IMR-90 (cell line): Measurements from ENCODE around the gene DIP2C. TPM values are rescaled to one million over a fixed set of nuclear protein-coding genes. Genes with fewer than 3 reads are reported as not detected.

Experiments used
- ATAC-seq: fragments of 200-7000 bp; cut with Tn5 transposase; 2 replicates; pipeline ENCODE4 v1.9.1; 2020; ENCODE audit warnings: low read depth, mild to moderate bottlenecking, moderate library complexity
- BruUV-seq: library from RNA; stranded (reverse); fragments of 400-500 nt; replicated peaks from 2 replicates; lab custom pipeline; 2021; lab: Mats Ljungman, UMichigan
- CTCF ChIA-PET: fragments of 300-600 bp; formaldehyde crosslinking; extraction: SDS; loops from one replicate; lab custom pipeline; 2021; ENCODE audit warnings: antibody characterized with exemption; lab: Yijun Ruan, JAX
- POLR2A ChIA-PET: fragments of 300-600 bp; sonication (Branson Sonifier 250); formaldehyde crosslinking; loops from one replicate; lab custom pipeline; 2022; ENCODE audit warnings: antibody characterized with exemption; ENCODE audit not compliant: unreplicated experiment; lab: Charles Lee
- DNase-seq: peaks from one replicate; pipeline ENCODE4 v3.0.0; 2013
- H2AFZ ChIP-seq: replicated peaks from 2 replicates; pipeline ENCODE3; 2013; ENCODE audit warnings: low read length, mild to moderate bottlenecking; ENCODE audit not compliant: poor library complexity
- H2AK5ac ChIP-seq: 2 replicates; pipeline ENCODE4 v1.6.1; 2013; ENCODE audit warnings: low read depth, low read length, inconsistent platforms
- H2AK9ac ChIP-seq: replicated peaks from 2 replicates; pipeline ENCODE3; 2013; ENCODE audit warnings: mild to moderate bottlenecking, low read depth, low read length, moderate library complexity; ENCODE audit not compliant: poor library complexity
- H2BK120ac ChIP-seq: 2 replicates; pipeline ENCODE4 v1.6.1; 2013; ENCODE audit warnings: low read depth, low read length, inconsistent platforms
- H2BK15ac ChIP-seq: 3 replicates; pipeline ENCODE4 v1.6.1; 2013; ENCODE audit warnings: low read depth, low read length, inconsistent platforms
- H2BK20ac ChIP-seq: 2 replicates; pipeline ENCODE4 v1.6.1; 2013; ENCODE audit warnings: low read depth, mild to moderate bottlenecking, inconsistent platforms, low read length, moderate library complexity
- H2BK5ac ChIP-seq: 2 replicates; pipeline ENCODE4 v1.6.1; 2013; ENCODE audit warnings: mild to moderate bottlenecking, low read depth, low read length, inconsistent platforms; ENCODE audit not compliant: poor library complexity, severe bottlenecking
- H3K14ac ChIP-seq: replicated peaks from 2 replicates; pipeline ENCODE4 v1.6.1; 2013; ENCODE audit warnings: low read depth, low read length, inconsistent platforms
- H3K18ac ChIP-seq: 2 replicates; pipeline ENCODE4 v1.6.1; 2013; ENCODE audit warnings: low read depth, low read length, control low read depth
- H3K23ac ChIP-seq: 2 replicates; pipeline ENCODE4 v1.6.1; 2013; ENCODE audit warnings: low read depth, low read length, inconsistent platforms
- H3K27ac ChIP-seq: 2 replicates; pipeline ENCODE4 v1.5.1; 2013; ENCODE audit warnings: mild to moderate bottlenecking, control low read depth, low read length; ENCODE audit not compliant: insufficient read depth
- H3K27me3 ChIP-seq: 2 replicates; pipeline ENCODE4 v1.6.1; 2013; ENCODE audit warnings: low read length; ENCODE audit not compliant: control insufficient read depth, insufficient read depth
- H3K36me3 ChIP-seq: 2 replicates; pipeline ENCODE4 v1.6.1; 2013; ENCODE audit warnings: low read length, mixed read lengths; ENCODE audit not compliant: control insufficient read depth, insufficient read depth
- H3K4ac ChIP-seq: 2 replicates; pipeline ENCODE4 v1.6.1; 2013; ENCODE audit warnings: low read depth, low read length, inconsistent platforms
- H3K4me1 ChIP-seq: 2 replicates; pipeline ENCODE4 v1.6.1; 2013; ENCODE audit warnings: low read length, mixed read lengths; ENCODE audit not compliant: control insufficient read depth, insufficient read depth
- H3K4me2 ChIP-seq: 2 replicates; pipeline ENCODE4 v1.6.1; 2013; ENCODE audit warnings: low read depth, mild to moderate bottlenecking, control low read depth, low read length, moderate library complexity
- H3K4me3 ChIP-seq: 2 replicates; pipeline ENCODE4 v1.5.1; 2013; ENCODE audit warnings: low read depth, mild to moderate bottlenecking, control low read depth, low read length, moderate library complexity; ENCODE audit not compliant: insufficient read depth
- H3K56ac ChIP-seq: 2 replicates; pipeline ENCODE4 v1.6.1; 2013; ENCODE audit warnings: low read length, inconsistent platforms; ENCODE audit not compliant: insufficient read depth; ENCODE audit errors: extremely low read depth
- H3K79me1 ChIP-seq, 2 experiments: 2 replicates each; pipeline ENCODE4 v1.6.1; 2013; ENCODE audit warnings: low read length in 2 of 2, inconsistent platforms in 1 of 2, low read depth in 1 of 2
- H3K9ac ChIP-seq: 2 replicates; pipeline ENCODE4 v1.6.1; 2013; ENCODE audit warnings: low read depth, low read length, control low read depth
- H3K9me1 ChIP-seq: 2 replicates; pipeline ENCODE4 v1.6.1; 2013; ENCODE audit warnings: low read length, inconsistent platforms; ENCODE audit not compliant: insufficient read depth
- H3K9me3 ChIP-seq: 2 replicates; pipeline ENCODE4 v1.6.1; 2013; ENCODE audit warnings: low read length; ENCODE audit not compliant: control insufficient read depth, insufficient read depth
- H4K20me1 ChIP-seq: 2 replicates; pipeline ENCODE4 v1.6.1; 2013; ENCODE audit warnings: low read length, inconsistent platforms; ENCODE audit not compliant: insufficient read depth
- H4K5ac ChIP-seq: 2 replicates; pipeline ENCODE4 v1.6.1; 2013; ENCODE audit warnings: mild to moderate bottlenecking, low read depth, low read length, control low read depth
- H4K8ac ChIP-seq, 2 experiments: 2 replicates each; pipeline ENCODE4 v1.6.1; 2013; ENCODE audit warnings: low read depth in 2 of 2, low read length in 2 of 2, control low read depth in 1 of 2, inconsistent platforms in 1 of 2
- H4K91ac ChIP-seq: 2 replicates; pipeline ENCODE4 v1.6.1; 2013; ENCODE audit warnings: low read depth, low read length, inconsistent platforms; ENCODE audit not compliant: insufficient read depth
- CEBPB ChIP-seq: IDR thresholded peaks from 2 replicates; pipeline ENCODE4 v1.6.1; 2012; ENCODE audit warnings: low read depth, low read length, improper control_type of control experiment
- FOS ChIP-seq: fragments of 150-350 bp; IDR thresholded peaks from 2 replicates; pipeline ENCODE4 v1.6.1; 2016; ENCODE audit warnings: low read depth, low read length
- MAFK ChIP-seq: IDR thresholded peaks from 2 replicates; pipeline ENCODE4 v1.6.1; 2012; ENCODE audit warnings: low read depth, low read length, improper control_type of control experiment
- MAZ ChIP-seq: IDR thresholded peaks from 2 replicates; pipeline ENCODE4 v1.6.1; 2012; ENCODE audit warnings: low read depth, mild to moderate bottlenecking, low read length, improper control_type of control experiment, moderate library complexity, borderline replicate concordance
- MXI1 ChIP-seq: IDR thresholded peaks from 2 replicates; pipeline ENCODE4 v1.6.1; 2012; ENCODE audit warnings: low read depth, mild to moderate bottlenecking, low read length, moderate library complexity, borderline replicate concordance
- POLR2A ChIP-seq: IDR thresholded peaks from 2 replicates; pipeline ENCODE4 v1.6.1; 2012; ENCODE audit warnings: mild to moderate bottlenecking, low read depth, low read length
- RAD21 ChIP-seq: IDR thresholded peaks from 2 replicates; pipeline ENCODE4 v1.6.1; 2012; ENCODE audit warnings: low read length, improper control_type of control experiment
- RCOR1 ChIP-seq: IDR thresholded peaks from 2 replicates; pipeline ENCODE4 v1.6.1; 2012; ENCODE audit warnings: mild to moderate bottlenecking, low read length, improper control_type of control experiment; ENCODE audit not compliant: insufficient replicate concordance
- SMC3 ChIP-seq: fragments of 150-350 bp; IDR thresholded peaks from 2 replicates; pipeline ENCODE4 v1.6.1; 2016; ENCODE audit warnings: low read depth, mild to moderate bottlenecking, antibody characterized with exemption, low read length, moderate library complexity
- WGBS, 2 experiments: methylation state at CpG; one replicate each; pipeline versions ENCODE4 v1.1.5 to v1.1.7; 2013; ENCODE audit warnings: missing lambda C conversion rate in 2 of 2; ENCODE audit not compliant: insufficient read length in 1 of 2; ENCODE audit errors: extremely low coverage in 2 of 2; 5-methylcytosine and 5-hydroxymethylcytosine counted together
- dilution Hi-C: fragments of 300-500 bp; cut with HindIII; formaldehyde crosslinking; loops from one replicate; pipeline ENCODE4 v1.14.3; 2018; ENCODE audit warnings: low sequenced_read_pairs; ENCODE audit not compliant: unreplicated experiment
- in situ Hi-C: fragments of 300-500 bp; cut with MboI; formaldehyde crosslinking; loops from 3 replicates; pipeline ENCODE4 v1.14.3; 2019; ENCODE audit warnings: low sequenced_read_pairs, inconsistent platforms, mixed read lengths
- intact Hi-C: fragments of 100-400 bp; cut with micrococcal nuclease; formaldehyde crosslinking; loops from 2 replicates; pipeline ENCODE4 v1.10.0; 2022
- polyA plus RNA-seq, 3 experiments: library from polyadenylated mRNA; depleted of rRNA; stranded (reverse); fragments of >200 nt; gene quantifications; 2 replicates each; pipeline ENCODE4 v1.2.3, GENCODE V29; 2012; ENCODE audit warnings: low replicate concordance in 1 of 3
- total RNA-seq: library from RNA; depleted of rRNA; stranded (reverse); fragments of >200 nt; gene quantifications from 2 replicates; pipeline ENCODE4 v1.2.3, GENCODE V29; 2012
- TF ChIP-seq, protein P1 (sequence below): fragments of 150-350 bp; IDR thresholded peaks from 2 replicates; pipeline ENCODE4 v1.6.1; 2016; ENCODE audit warnings: low read depth, mild to moderate bottlenecking, low read length, moderate library complexity, borderline replicate concordance
- TF ChIP-seq, protein P2 (sequence below): fragments of 150-350 bp; IDR thresholded peaks from 2 replicates; pipeline ENCODE4 v1.6.1; 2017; ENCODE audit warnings: mild to moderate bottlenecking, antibody characterized with exemption, low read length, low read depth

DIP2C gene
- total and polyA plus RNA-seq, 2 of the 4 experiments (the other 2 are of a cell fraction), result 8.6 to 17.3 TPM

DNA sequence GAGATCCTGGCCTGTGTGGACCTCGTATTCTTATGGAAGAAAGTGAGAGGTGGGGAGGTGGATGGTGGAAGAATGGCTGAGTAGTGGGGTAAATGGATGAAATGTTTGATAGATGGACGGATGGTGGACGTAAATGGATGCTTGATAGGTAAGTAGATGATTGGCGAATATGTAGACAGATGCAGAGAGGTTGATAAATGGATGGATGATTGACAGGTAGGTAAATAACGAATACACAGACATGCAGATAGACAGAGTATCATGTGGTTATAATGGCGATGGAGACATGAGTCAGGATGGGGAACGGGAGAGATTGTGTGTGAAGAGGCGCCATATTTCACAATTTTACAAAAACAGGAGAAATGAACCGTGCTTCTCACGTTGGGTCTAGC lies 219.5 kb downstream of the DIP2C start:
- in situ Hi-C loops, result no loop called here
- H3K4me1 ChIP-seq, result no peaks in the 10 kb centered on the region
- H3K23ac ChIP-seq, result no peak overlapping the region
- no peak overlapping the region for H3K18ac ChIP-seq
- H3K79me1 ChIP-seq, result peaks cover 8 to 48% of the 10 kb centered on the region in 2 experiments; a peak in 3 of 4 replicates
- no peak overlapping the region for H3K14ac ChIP-seq
- 100% methylated on average over 3 to 4 of the region's 10 CpGs for WGBS, 2 experiments
- TF ChIP-seq FOS, result no peak
- TF ChIP-seq CEBPB, result no peak
- TF ChIP-seq POLR2A, result no peak
- TF ChIP-seq SMC3, result no peak
- no peak for TF ChIP-seq MAFK
- no peak for TF ChIP-seq RAD21
- TF ChIP-seq RCOR1, result no peak
- TF ChIP-seq, protein P1, sequence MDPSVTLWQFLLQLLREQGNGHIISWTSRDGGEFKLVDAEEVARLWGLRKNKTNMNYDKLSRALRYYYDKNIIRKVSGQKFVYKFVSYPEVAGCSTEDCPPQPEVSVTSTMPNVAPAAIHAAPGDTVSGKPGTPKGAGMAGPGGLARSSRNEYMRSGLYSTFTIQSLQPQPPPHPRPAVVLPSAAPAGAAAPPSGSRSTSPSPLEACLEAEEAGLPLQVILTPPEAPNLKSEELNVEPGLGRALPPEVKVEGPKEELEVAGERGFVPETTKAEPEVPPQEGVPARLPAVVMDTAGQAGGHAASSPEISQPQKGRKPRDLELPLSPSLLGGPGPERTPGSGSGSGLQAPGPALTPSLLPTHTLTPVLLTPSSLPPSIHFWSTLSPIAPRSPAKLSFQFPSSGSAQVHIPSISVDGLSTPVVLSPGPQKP, result no peak
- TF ChIP-seq MAZ, result no peak
- TF ChIP-seq, protein P2, sequence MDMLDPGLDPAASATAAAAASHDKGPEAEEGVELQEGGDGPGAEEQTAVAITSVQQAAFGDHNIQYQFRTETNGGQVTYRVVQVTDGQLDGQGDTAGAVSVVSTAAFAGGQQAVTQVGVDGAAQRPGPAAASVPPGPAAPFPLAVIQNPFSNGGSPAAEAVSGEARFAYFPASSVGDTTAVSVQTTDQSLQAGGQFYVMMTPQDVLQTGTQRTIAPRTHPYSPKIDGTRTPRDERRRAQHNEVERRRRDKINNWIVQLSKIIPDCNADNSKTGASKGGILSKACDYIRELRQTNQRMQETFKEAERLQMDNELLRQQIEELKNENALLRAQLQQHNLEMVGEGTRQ, result no peak
- no peak for TF ChIP-seq MXI1
- H3K56ac ChIP-seq, result no peak overlapping the region
- peaks cover 18% of the 10 kb centered on the region for H3K9me1 ChIP-seq
- no peak overlapping the region for H4K5ac ChIP-seq
- CTCF ChIA-PET, result no interaction called here
- ATAC-seq (no peak), DNase-seq (no peak)
- intact Hi-C loops, result no loop called here
- H3K27me3 ChIP-seq, result no peaks in the 10 kb centered on the region
- no peak overlapping the region for H3K9ac ChIP-seq
- H3K27ac ChIP-seq, result no peak overlapping the region
- no peak overlapping the region for H3K4ac ChIP-seq
- no peaks in the 10 kb centered on the region; the same call in 1 of the 2 replicates for H4K20me1 ChIP-seq
- H2BK5ac ChIP-seq, result no peak overlapping the region
- peaks cover 37% of the 10 kb centered on the region for H3K36me3 ChIP-seq
- POLR2A ChIA-PET, result no interaction called here
- H2BK15ac ChIP-seq, result no peak overlapping the region
- H4K91ac ChIP-seq, result no peak overlapping the region
- dilution Hi-C loops, result no loop called here
- no peak overlapping the region for H4K8ac ChIP-seq
- peak overlapping the region; percentile 55 for H2AK9ac ChIP-seq
- no peak overlapping the region for H3K4me2 ChIP-seq
- BruUV-seq, result no TSS peak
- no peak overlapping the region for H2AK5ac ChIP-seq
- H2BK20ac ChIP-seq, result no peak overlapping the region
- H2BK120ac ChIP-seq, result no peak overlapping the region
- H3K4me3 ChIP-seq, result no peak overlapping the region
- no peaks in the 10 kb centered on the region for H3K9me3 ChIP-seq
- H2AFZ ChIP-seq, result no peak overlapping the region
